Liver (tissue), 9 donors: ENCODE results near the gene NHS. TPM values are rescaled to one million over a fixed set of nuclear protein-coding genes. Genes with fewer than 3 reads are reported as not detected.

Experiments used
- DNase-seq: peaks from one replicate; pipeline ENCODE4 v3.0.0-alpha.2; 2017; ENCODE audit warnings: low spot score
- H3K27ac ChIP-seq, 2 donors: one replicate each; pipeline ENCODE4 v1.7.0; 2013; ENCODE audit warnings: inconsistent platforms in 2 of 2, low read length in 2 of 2, control low read depth in 1 of 2, low read depth in 1 of 2, mild to moderate bottlenecking in 1 of 2
- H3K27me3 ChIP-seq, 4 donors: one replicate each; pipeline versions ENCODE4 v1.6.1 to v1.7.0; 2013; ENCODE audit warnings: low read length in 3 of 4, inconsistent platforms in 1 of 4, mild to moderate bottlenecking in 1 of 4, moderate library complexity in 1 of 4; ENCODE audit not compliant: control insufficient read depth in 4 of 4, insufficient read depth in 4 of 4
- H3K36me3 ChIP-seq, 4 donors: one replicate each; pipeline versions ENCODE4 v1.6.1 to v1.7.0; 2013; ENCODE audit warnings: low read length in 3 of 4, mild to moderate bottlenecking in 3 of 4, low read depth in 1 of 4, moderate library complexity in 1 of 4; ENCODE audit not compliant: control insufficient read depth in 4 of 4, insufficient read depth in 3 of 4
- H3K4me1 ChIP-seq, 4 donors: one replicate each; pipeline versions ENCODE4 v1.6.1 to v1.7.0; 2013; ENCODE audit warnings: low read length in 3 of 4, mild to moderate bottlenecking in 3 of 4, moderate library complexity in 1 of 4; ENCODE audit not compliant: control insufficient read depth in 4 of 4, insufficient read depth in 4 of 4
- H3K4me3 ChIP-seq, 3 donors: one replicate each; pipeline versions ENCODE4 v1.6.1 to v1.7.0; 2013; ENCODE audit warnings: low read length in 3 of 3, control low read depth in 1 of 3, low read depth in 1 of 3, mild to moderate bottlenecking in 1 of 3
- H3K9ac ChIP-seq, 2 donors: one replicate each; pipeline ENCODE4 v1.7.0; 2013; ENCODE audit warnings: low read length in 2 of 2, mild to moderate bottlenecking in 2 of 2, moderate library complexity in 2 of 2, control low read depth in 1 of 2, low read depth in 1 of 2
- H3K9me3 ChIP-seq, 4 donors: one replicate each; pipeline versions ENCODE4 v1.6.1 to v1.7.0; 2013; ENCODE audit warnings: low read length in 3 of 4; ENCODE audit not compliant: control insufficient read depth in 4 of 4
- CTCF ChIP-seq: fragments of 150-350 bp; IDR thresholded peaks from 2 replicates; pipeline ENCODE4 v1.5.1; 2017; ENCODE audit warnings: improper control_type of control experiment, low read depth, low read length; ENCODE audit not compliant: missing input control
- EGR1 ChIP-seq, 2 donors: IDR thresholded peaks; 2 replicates each; pipeline ENCODE4 v1.6.1; 2016 to 2018; ENCODE audit warnings: antibody characterized with exemption in 2 of 2, low read depth in 2 of 2
- FOXA1 ChIP-seq: IDR thresholded peaks from 2 replicates; pipeline ENCODE4 v1.6.1; 2016; ENCODE audit warnings: antibody characterized with exemption
- FOXA2 ChIP-seq: IDR thresholded peaks from 2 replicates; pipeline ENCODE4 v1.6.1; 2016; ENCODE audit warnings: antibody characterized with exemption
- GABPA ChIP-seq, 2 donors: IDR thresholded peaks in 1 of 2; conservative IDR thresholded peaks in 1 of 2; 2 replicates each; pipeline ENCODE4 v1.6.1; 2016; ENCODE audit warnings: antibody characterized with exemption in 2 of 2, mild to moderate bottlenecking in 1 of 2, moderate library complexity in 1 of 2
- HNF4A ChIP-seq, 2 donors: conservative IDR thresholded peaks; 2 replicates each; pipeline ENCODE4 v1.6.1; 2016; ENCODE audit warnings: antibody characterized with exemption in 2 of 2, mild to moderate bottlenecking in 2 of 2
- HNF4G ChIP-seq: IDR thresholded peaks from 2 replicates; pipeline ENCODE4 v1.6.1; 2016; ENCODE audit warnings: antibody characterized with exemption
- JUND ChIP-seq, 2 donors: IDR thresholded peaks; 2 replicates each; pipeline ENCODE4 v1.6.1; 2016; ENCODE audit warnings: antibody characterized with exemption in 2 of 2
- MAX ChIP-seq: IDR thresholded peaks from 2 replicates; pipeline ENCODE4 v1.6.1; 2016; ENCODE audit warnings: antibody characterized with exemption
- NR2F2 ChIP-seq: IDR thresholded peaks from 2 replicates; pipeline ENCODE4 v1.6.1; 2016; ENCODE audit warnings: antibody characterized with exemption
- RAD21 ChIP-seq, 2 donors: IDR thresholded peaks; 2 replicates each; pipeline ENCODE4 v1.6.1; 2016; ENCODE audit warnings: antibody characterized with exemption in 2 of 2, mild to moderate bottlenecking in 2 of 2
- RXRA ChIP-seq, 2 donors: IDR thresholded peaks; 2 replicates each; pipeline ENCODE4 v1.6.1; 2017 to 2018; ENCODE audit warnings: antibody characterized with exemption in 2 of 2, mild to moderate bottlenecking in 1 of 2
- SP1 ChIP-seq: IDR thresholded peaks from 2 replicates; pipeline ENCODE4 v1.6.1; 2018; ENCODE audit warnings: antibody characterized with exemption, mild to moderate bottlenecking
- TAF1 ChIP-seq: conservative IDR thresholded peaks from 2 replicates; pipeline ENCODE4 v1.6.1; 2016; ENCODE audit warnings: antibody characterized with exemption, mild to moderate bottlenecking
- YY1 ChIP-seq: IDR thresholded peaks from 2 replicates; pipeline ENCODE4 v1.6.1; 2016; ENCODE audit warnings: antibody characterized with exemption, mild to moderate bottlenecking
- WGBS: extraction: QIAGEN DNeasy Blood & Tissue Kit; methylation state at CpG from one replicate; pipeline ENCODE4 v1.1.7; 2013; 5-methylcytosine and 5-hydroxymethylcytosine counted together
- polyA plus RNA-seq, 2 donors: library from polyadenylated mRNA; stranded (reverse) in 1 of 2; unstranded in 1 of 2; fragments of 200-250 nt in 1 of 2; fragments of >200 nt in 1 of 2; fragmentation: Nextera tagmentation in 1 of 2; extraction: Ambion mirVana in 1 of 2; gene quantifications; one replicate each; pipeline versions ENCODE4 v1.2.1 to v1.2.3, GENCODE V29; 2013 to 2015
- total RNA-seq, 2 donors: library from RNA; depleted of rRNA; stranded (reverse); fragments of >200 nt; gene quantifications; one replicate each; pipeline ENCODE4 v1.2.3, GENCODE V29; 2014
- TF ChIP-seq, protein P1 (sequence below): IDR thresholded peaks from 2 replicates; pipeline ENCODE4 v1.6.1; 2016; ENCODE audit warnings: antibody characterized with exemption
- TF ChIP-seq, protein P2 (sequence below): IDR thresholded peaks from 2 replicates; pipeline ENCODE4 v1.6.1; 2016; ENCODE audit warnings: antibody characterized with exemption
- TF ChIP-seq, protein P3 (sequence below): IDR thresholded peaks from 2 replicates; pipeline ENCODE4 v1.6.1; 2016; ENCODE audit warnings: antibody characterized with exemption, mild to moderate bottlenecking
- donor health status: healthy.
- donor health status: healthy.
- donor health status: healthy.
- donor health status: healthy.
- donor health status: healthy.

Gene NHS
- total and polyA plus RNA-seq, 4 donors: 0.03 to 0.17 (median 0.10) TPM

GRCh38 chrX:17511556-17511955 is 136.6 kb downstream of the NHS start:
- peaks cover 0 to 9% (median 3%) of the 10 kb centered on the region in 4 donors for H3K9me3 ChIP-seq
- no peak overlapping the region for H3K4me3 ChIP-seq
- no peaks in the 10 kb centered on the region for H3K27me3 ChIP-seq
- 73% methylated on average over 1 of the region's 1 CpG for WGBS
- no peaks in the 10 kb centered on the region for H3K4me1 ChIP-seq
- DNase-seq: no peak
- no peaks in the 10 kb centered on the region for H3K36me3 ChIP-seq
- TF ChIP-seq SP1 (no peak), GABPA (IDR thresholded peaks at IDR 0.05 in 1 of 2, conservative IDR thresholded peaks at IDR 0.05 in 1 of 2) (no peak), RAD21 (IDR thresholded peaks at IDR 0.05) (no peak), FOXA1 (no peak), NR2F2 (no peak), YY1 (no peak), JUND (IDR thresholded peaks at IDR 0.05) (no peak)
- TF ChIP-seq, protein P1, sequence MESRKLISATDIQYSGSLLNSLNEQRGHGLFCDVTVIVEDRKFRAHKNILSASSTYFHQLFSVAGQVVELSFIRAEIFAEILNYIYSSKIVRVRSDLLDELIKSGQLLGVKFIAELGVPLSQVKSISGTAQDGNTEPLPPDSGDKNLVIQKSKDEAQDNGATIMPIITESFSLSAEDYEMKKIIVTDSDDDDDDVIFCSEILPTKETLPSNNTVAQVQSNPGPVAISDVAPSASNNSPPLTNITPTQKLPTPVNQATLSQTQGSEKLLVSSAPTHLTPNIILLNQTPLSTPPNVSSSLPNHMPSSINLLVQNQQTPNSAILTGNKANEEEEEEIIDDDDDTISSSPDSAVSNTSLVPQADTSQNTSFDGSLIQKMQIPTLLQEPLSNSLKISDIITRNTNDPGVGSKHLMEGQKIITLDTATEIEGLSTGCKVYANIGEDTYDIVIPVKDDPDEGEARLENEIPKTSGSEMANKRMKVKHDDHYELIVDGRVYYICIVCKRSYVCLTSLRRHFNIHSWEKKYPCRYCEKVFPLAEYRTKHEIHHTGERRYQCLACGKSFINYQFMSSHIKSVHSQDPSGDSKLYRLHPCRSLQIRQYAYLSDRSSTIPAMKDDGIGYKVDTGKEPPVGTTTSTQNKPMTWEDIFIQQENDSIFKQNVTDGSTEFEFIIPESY: no peak
- TF ChIP-seq, protein P2, sequence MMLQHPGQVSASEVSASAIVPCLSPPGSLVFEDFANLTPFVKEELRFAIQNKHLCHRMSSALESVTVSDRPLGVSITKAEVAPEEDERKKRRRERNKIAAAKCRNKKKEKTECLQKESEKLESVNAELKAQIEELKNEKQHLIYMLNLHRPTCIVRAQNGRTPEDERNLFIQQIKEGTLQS: no peak
- no peak overlapping the region for H3K27ac ChIP-seq
- H3K9ac ChIP-seq: no peak overlapping the region

GRCh38 chrX:17519358-17519757 is 144.4 kb downstream of the NHS start:
- H3K27ac ChIP-seq: no peak overlapping the region
- no peaks in the 10 kb centered on the region for H3K27me3 ChIP-seq
- H3K9ac ChIP-seq: no peak overlapping the region
- no peaks in the 10 kb centered on the region for H3K36me3 ChIP-seq
- no peak for TF ChIP-seq FOXA2
- TF ChIP-seq RXRA (IDR thresholded peaks at IDR 0.05): no peak
- TF ChIP-seq HNF4G: no peak
- no peak for TF ChIP-seq RAD21 (IDR thresholded peaks at IDR 0.05)
- TF ChIP-seq JUND (IDR thresholded peaks at IDR 0.05): no peak
- no peak for TF ChIP-seq HNF4A (conservative IDR thresholded peaks at IDR 0.05)
- TF ChIP-seq YY1: no peak
- no peak for TF ChIP-seq MAX
- TF ChIP-seq CTCF: no peak
- no peak for TF ChIP-seq NR2F2
- TF ChIP-seq, protein P2: no peak
- no peak for TF ChIP-seq EGR1 (IDR thresholded peaks at IDR 0.05; ENCODE audit: low read depth in 2 of 2)
- no peak for TF ChIP-seq SP1
- no peak for TF ChIP-seq GABPA (IDR thresholded peaks at IDR 0.05 in 1 of 2, conservative IDR thresholded peaks at IDR 0.05 in 1 of 2)
- TF ChIP-seq, protein P3, sequence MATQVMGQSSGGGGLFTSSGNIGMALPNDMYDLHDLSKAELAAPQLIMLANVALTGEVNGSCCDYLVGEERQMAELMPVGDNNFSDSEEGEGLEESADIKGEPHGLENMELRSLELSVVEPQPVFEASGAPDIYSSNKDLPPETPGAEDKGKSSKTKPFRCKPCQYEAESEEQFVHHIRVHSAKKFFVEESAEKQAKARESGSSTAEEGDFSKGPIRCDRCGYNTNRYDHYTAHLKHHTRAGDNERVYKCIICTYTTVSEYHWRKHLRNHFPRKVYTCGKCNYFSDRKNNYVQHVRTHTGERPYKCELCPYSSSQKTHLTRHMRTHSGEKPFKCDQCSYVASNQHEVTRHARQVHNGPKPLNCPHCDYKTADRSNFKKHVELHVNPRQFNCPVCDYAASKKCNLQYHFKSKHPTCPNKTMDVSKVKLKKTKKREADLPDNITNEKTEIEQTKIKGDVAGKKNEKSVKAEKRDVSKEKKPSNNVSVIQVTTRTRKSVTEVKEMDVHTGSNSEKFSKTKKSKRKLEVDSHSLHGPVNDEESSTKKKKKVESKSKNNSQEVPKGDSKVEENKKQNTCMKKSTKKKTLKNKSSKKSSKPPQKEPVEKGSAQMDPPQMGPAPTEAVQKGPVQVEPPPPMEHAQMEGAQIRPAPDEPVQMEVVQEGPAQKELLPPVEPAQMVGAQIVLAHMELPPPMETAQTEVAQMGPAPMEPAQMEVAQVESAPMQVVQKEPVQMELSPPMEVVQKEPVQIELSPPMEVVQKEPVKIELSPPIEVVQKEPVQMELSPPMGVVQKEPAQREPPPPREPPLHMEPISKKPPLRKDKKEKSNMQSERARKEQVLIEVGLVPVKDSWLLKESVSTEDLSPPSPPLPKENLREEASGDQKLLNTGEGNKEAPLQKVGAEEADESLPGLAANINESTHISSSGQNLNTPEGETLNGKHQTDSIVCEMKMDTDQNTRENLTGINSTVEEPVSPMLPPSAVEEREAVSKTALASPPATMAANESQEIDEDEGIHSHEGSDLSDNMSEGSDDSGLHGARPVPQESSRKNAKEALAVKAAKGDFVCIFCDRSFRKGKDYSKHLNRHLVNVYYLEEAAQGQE: no peak
- TF ChIP-seq TAF1: no peak
- H3K4me3 ChIP-seq: no peak overlapping the region
- H3K9me3 ChIP-seq: no peaks in the 10 kb centered on the region
- no peak for DNase-seq
- WGBS: 71% methylated on average over 7 of the region's 7 CpGs
- H3K4me1 ChIP-seq: no peaks in the 10 kb centered on the region
